K562 treated with DMSO at 1 percent for 4 hours (cell line): Measurements from ENCODE around the gene PCP4L1. TPM values are rescaled to one million over a fixed set of nuclear protein-coding genes. Genes with fewer than 3 reads are reported as not detected.

ENCODE experiments used
- total RNA-seq: library from RNA; unstranded; fragments of 300-600 nt; gene quantifications from 2 replicates; pipeline ENCODE4 v1.2.3, GENCODE V29; 2022; ENCODE audit not compliant: insufficient read depth

The PCP4L1 gene
- not detected in 2 replicates for total RNA-seq

GRCh38 chr1:161258439-161259344 is at the start of gene PCP4L1:
Gene PCP4L1, plus strand, starts transcription at chr1:161258745. Its CDS starts 230 bp downstream, at chr1:161258975.

GRCh38 chr1:161215076-161215475 is 43.5 kb upstream of the PCP4L1 start, which contains the start of gene FCER1G:
Gene FCER1G, plus strand, starts transcription at chr1:161215295. Its CDS starts 27 bp downstream, at chr1:161215322.

DNA sequence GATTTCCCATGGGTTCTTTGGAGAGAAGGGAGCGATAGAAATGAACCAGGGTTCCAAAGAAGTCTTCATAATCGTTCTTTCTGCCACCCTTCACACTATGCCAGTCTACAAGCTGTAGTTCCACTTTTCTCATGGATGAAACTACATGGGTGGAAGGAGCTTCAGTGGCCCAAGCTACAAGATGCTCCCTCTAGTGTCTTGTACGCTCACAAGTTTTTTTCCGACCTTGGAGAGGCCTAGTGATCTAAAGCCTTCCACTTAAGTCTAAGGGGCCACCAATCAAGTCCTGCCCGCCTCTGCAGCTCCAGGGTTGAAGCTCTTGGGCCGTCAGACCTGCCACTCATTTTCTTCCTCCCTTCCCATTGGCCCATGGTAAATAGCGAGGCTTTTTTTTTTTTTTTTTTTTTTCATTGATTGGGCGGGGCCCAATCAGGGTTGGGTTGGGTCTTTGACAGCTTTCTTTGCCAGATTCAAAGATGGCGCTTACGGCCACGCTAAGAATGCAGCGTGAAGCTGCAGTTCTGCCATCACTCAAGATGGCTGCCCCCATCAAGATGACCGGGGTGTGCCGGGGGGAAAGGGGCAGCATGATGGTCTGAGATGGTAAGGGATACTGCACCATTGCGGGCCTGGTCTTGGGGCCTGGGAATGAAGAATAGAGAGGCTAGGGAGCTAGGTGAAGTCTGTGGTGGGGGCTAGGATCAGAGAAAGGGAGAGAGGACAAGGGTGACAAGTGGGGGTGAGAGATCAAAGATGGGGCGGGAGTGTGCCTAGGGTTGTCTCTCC is 32.8 kb upstream of the PCP4L1 start, which contains the start of gene TOMM40L:
TSS of gene TOMM40L (plus strand) at position 527 of the 786 bp plus-strand sequence. CDS start 430 bp downstream, outside the sequence.

GRCh38 chr1:161238039-161238473 is 20.5 kb upstream of the PCP4L1 start, which contains the start of gene NR1I3:
Gene NR1I3, minus strand, starts transcription at chr1:161238203. Its CDS starts 1,638 bp downstream, at chr1:161236565.

GRCh38 chr1:161309868-161310267 is 51.3 kb downstream of the PCP4L1 start, which contains the start of gene MPZ:
Gene MPZ, minus strand, starts transcription at chr1:161309968. Its CDS starts 63 bp downstream, at chr1:161309905.

GRCh38 chr1:161314201-161314981 is 55.8 kb downstream of the PCP4L1 start, which contains the start of gene SDHC:
Gene SDHC, plus strand, starts transcription at chr1:161314381. Its CDS starts 25 bp downstream, at chr1:161314406.

Other genes with a start within 250 kb of the PCP4L1 start
- gene F11R, start 237.6 kb upstream of the PCP4L1 start, total RNA-seq: 44.0 and 45.4 TPM in 2 replicates
- not detected in 2 replicates for gene TSTD1, start 219.8 kb upstream of the PCP4L1 start, total RNA-seq
- gene USF1, start 212.8 kb upstream of the PCP4L1 start, total RNA-seq: 53.7 and 57.3 TPM in 2 replicates
- not detected in 2 replicates for gene ARHGAP30, start 188.9 kb upstream of the PCP4L1 start, total RNA-seq
- gene NECTIN4, start 169.2 kb upstream of the PCP4L1 start, total RNA-seq: not detected in 2 replicates
- not detected in 2 replicates for gene KLHDC9, start 160.4 kb upstream of the PCP4L1 start, total RNA-seq
- 145 and 191 TPM in 2 replicates for gene PFDN2, start 140.7 kb upstream of the PCP4L1 start, total RNA-seq
- gene NIT1, start 140.6 kb upstream of the PCP4L1 start, total RNA-seq: 26.6 and 27.9 TPM in 2 replicates
- 22.8 and 25.7 TPM in 2 replicates for gene DEDD, start 126.1 kb upstream of the PCP4L1 start, total RNA-seq
- 89.4 and 115 TPM in 2 replicates for gene UFC1, start 104.8 kb upstream of the PCP4L1 start, total RNA-seq
- 18.7 and 24.9 TPM in 2 replicates for gene USP21, start 99.2 kb upstream of the PCP4L1 start, total RNA-seq
- gene PPOX, start 92.3 kb upstream of the PCP4L1 start, total RNA-seq: 20.5 and 26.6 TPM in 2 replicates
- 67.8 and 78.2 TPM in 2 replicates for gene B4GALT3, start 81.2 kb upstream of the PCP4L1 start, total RNA-seq
- 0.65 and 0.77 TPM in 2 replicates for gene ADAMTS4, start 59.7 kb upstream of the PCP4L1 start, total RNA-seq
- gene NDUFS2, start 56.4 kb upstream of the PCP4L1 start, total RNA-seq: 79.0 and 81.6 TPM in 2 replicates
- gene FCER1G, start 43.5 kb upstream of the PCP4L1 start, total RNA-seq: not detected in 2 replicates
- not detected in 2 replicates for gene APOA2, start 35.1 kb upstream of the PCP4L1 start, total RNA-seq
- 8.5 and 12.5 TPM in 2 replicates for gene TOMM40L, start 32.7 kb upstream of the PCP4L1 start, total RNA-seq
- gene NR1I3, start 20.5 kb upstream of the PCP4L1 start, total RNA-seq: not detected in 2 replicates
- 2.5 and 3.4 TPM in 2 replicates for gene MPZ, start 51.2 kb downstream of the PCP4L1 start, total RNA-seq
- 128 and 155 TPM in 2 replicates for gene SDHC, start 55.6 kb downstream of the PCP4L1 start, total RNA-seq
- not detected in 2 replicates for gene CFAP126, start 109.1 kb downstream of the PCP4L1 start, total RNA-seq
- gene FCGR2A, start 246.7 kb downstream of the PCP4L1 start, total RNA-seq: 70.3 and 85.1 TPM in 2 replicates